ENCODE measurements around the gene FXYD7.

The FXYD7 gene

GRCh38 chr19:35177377-35178274 lies 34.6 kb downstream of the FXYD7 start:
- no peaks in the 10 kb centered on the region for H3K36me3 ChIP-seq (ENCODE audit: control insufficient read depth in 2 of 2, insufficient read depth in 1 of 2, low read length in 2 of 2)
- no peaks in the 10 kb centered on the region for H3K4me1 ChIP-seq (ENCODE audit: control insufficient read depth, insufficient read depth, low read length)
- H3K27ac ChIP-seq (ENCODE audit: extremely low read depth, low read depth, low read length) = no peak overlapping the region
- no peak for TF ChIP-seq SP3 (tag by site-specific recombination; IDR thresholded peaks at IDR 0.05)
- TF ChIP-seq, protein P1, sequence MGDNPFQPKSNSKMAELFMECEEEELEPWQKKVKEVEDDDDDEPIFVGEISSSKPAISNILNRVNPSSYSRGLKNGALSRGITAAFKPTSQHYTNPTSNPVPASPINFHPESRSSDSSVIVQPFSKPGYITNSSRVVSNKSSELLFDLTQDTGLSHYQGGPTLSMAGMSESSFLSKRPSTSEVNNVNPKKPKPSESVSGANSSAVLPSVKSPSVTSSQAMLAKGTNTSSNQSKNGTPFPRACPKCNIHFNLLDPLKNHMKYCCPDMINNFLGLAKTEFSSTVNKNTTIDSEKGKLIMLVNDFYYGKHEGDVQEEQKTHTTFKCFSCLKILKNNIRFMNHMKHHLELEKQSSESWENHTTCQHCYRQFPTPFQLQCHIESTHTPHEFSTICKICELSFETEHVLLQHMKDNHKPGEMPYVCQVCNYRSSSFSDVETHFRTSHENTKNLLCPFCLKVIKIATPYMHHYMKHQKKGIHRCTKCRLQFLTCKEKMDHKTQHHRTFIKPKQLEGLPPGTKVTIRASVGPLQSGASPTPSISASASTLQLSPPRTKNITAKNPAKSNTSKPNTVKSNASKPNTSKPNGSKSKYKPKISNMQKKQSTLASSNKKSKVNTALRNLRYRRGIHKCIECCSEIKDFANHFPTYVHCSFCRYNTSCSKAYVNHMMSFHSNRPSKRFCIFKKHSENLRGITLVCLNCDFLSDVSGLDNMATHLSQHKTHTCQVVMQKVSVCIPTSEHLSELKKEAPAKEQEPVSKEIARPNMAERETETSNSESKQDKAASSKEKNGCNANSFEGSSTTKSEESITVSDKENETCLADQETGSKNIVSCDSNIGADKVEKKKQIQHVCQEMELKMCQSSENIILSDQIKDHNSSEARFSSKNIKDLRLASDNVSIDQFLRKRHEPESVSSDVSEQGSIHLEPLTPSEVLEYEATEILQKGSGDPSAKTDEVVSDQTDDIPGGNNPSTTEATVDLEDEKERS (tag by site-specific recombination; IDR thresholded peaks at IDR 0.05) = 0 out of 2 replicates have a peak, but pooled peaks have one; percentile 73
- no peak for TF ChIP-seq ZNF645 (tag by site-specific recombination; IDR thresholded peaks at IDR 0.05)
- peak; percentile 67 for TF ChIP-seq SETDB1 (IDR thresholded peaks at IDR 0.05; ENCODE audit: insufficient read length, low read length)
- TF ChIP-seq, protein P2, sequence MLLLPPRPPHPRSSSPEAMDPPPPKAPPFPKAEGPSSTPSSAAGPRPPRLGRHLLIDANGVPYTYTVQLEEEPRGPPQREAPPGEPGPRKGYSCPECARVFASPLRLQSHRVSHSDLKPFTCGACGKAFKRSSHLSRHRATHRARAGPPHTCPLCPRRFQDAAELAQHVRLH (tag by site-specific recombination; IDR thresholded peaks at IDR 0.05) = 0 out of 2 replicates have a peak, but pooled peaks have one; percentile 44
- ChIA-PET CTCF (interaction anchor here (0.6 to 4.2 kb wide), 5 partner anchors 11 to 133 kb away, joined by 3 to 32 read pairs (median 4); no protein-coding TSS in a partner anchor), POLR2A (no interaction called here)
- no peaks in the 10 kb centered on the region for H3K9me3 ChIP-seq (ENCODE audit: control insufficient read depth, insufficient read depth, low read depth, low read length)
- H3K4me3 ChIP-seq (ENCODE audit: low read depth, low read length) = no peak overlapping the region

- no peak overlapping the region for H3K4me3 ChIP-seq (ENCODE audit: low read depth, low read length)
- H3K4me1 ChIP-seq (ENCODE audit: control insufficient read depth, insufficient read depth, low read length) = no peaks in the 10 kb centered on the region
- H3K36me3 ChIP-seq (ENCODE audit: control insufficient read depth in 2 of 2, insufficient read depth in 1 of 2, low read length in 2 of 2) = no peaks in the 10 kb centered on the region
- ChIA-PET CTCF (interaction anchor here (0.6 to 4.2 kb wide), 8 partner anchors 10 to 113 kb away, joined by 3 to 32 read pairs (median 4); no protein-coding TSS in a partner anchor), POLR2A (no interaction called here)
- H3K27ac ChIP-seq (ENCODE audit: extremely low read depth, low read depth, low read length) = no peak overlapping the region
- no peak for TF ChIP-seq SETDB1 (IDR thresholded peaks at IDR 0.05; ENCODE audit: insufficient read length, low read length)
- TF ChIP-seq, protein P3, sequence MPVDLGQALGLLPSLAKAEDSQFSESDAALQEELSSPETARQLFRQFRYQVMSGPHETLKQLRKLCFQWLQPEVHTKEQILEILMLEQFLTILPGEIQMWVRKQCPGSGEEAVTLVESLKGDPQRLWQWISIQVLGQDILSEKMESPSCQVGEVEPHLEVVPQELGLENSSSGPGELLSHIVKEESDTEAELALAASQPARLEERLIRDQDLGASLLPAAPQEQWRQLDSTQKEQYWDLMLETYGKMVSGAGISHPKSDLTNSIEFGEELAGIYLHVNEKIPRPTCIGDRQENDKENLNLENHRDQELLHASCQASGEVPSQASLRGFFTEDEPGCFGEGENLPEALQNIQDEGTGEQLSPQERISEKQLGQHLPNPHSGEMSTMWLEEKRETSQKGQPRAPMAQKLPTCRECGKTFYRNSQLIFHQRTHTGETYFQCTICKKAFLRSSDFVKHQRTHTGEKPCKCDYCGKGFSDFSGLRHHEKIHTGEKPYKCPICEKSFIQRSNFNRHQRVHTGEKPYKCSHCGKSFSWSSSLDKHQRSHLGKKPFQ (tag by site-specific recombination; IDR thresholded peaks at IDR 0.05) = no peak
- TF ChIP-seq, protein P4, sequence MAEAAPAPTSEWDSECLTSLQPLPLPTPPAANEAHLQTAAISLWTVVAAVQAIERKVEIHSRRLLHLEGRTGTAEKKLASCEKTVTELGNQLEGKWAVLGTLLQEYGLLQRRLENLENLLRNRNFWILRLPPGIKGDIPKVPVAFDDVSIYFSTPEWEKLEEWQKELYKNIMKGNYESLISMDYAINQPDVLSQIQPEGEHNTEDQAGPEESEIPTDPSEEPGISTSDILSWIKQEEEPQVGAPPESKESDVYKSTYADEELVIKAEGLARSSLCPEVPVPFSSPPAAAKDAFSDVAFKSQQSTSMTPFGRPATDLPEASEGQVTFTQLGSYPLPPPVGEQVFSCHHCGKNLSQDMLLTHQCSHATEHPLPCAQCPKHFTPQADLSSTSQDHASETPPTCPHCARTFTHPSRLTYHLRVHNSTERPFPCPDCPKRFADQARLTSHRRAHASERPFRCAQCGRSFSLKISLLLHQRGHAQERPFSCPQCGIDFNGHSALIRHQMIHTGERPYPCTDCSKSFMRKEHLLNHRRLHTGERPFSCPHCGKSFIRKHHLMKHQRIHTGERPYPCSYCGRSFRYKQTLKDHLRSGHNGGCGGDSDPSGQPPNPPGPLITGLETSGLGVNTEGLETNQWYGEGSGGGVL (tag by site-specific recombination; IDR thresholded peaks at IDR 0.05) = 0 out of 2 replicates have a peak, but pooled peaks have one; percentile 5
- H3K9me3 ChIP-seq (ENCODE audit: control insufficient read depth, insufficient read depth, low read depth, low read length) = no peaks in the 10 kb centered on the region
Measured at GRCh38 chr19:35178701-35179100, 35.6 kb downstream of the FXYD7 start.

- POLR2A ChIA-PET = interaction anchor here (1.0 kb wide), 1 partner anchor 18 kb away, joined by 3 read pairs; no protein-coding TSS in a partner anchor
- Histone ChIP-seq H3K4me3 (ENCODE audit: low read depth, low read length) (no peak overlapping the region), H3K27ac (ENCODE audit: extremely low read depth, low read depth, low read length) (no peak overlapping the region), H3K36me3 (ENCODE audit: control insufficient read depth in 2 of 2, insufficient read depth in 1 of 2, low read length in 2 of 2) (no peaks in the 10 kb centered on the region), H3K4me1 (ENCODE audit: control insufficient read depth, insufficient read depth, low read length) (no peaks in the 10 kb centered on the region), H3K9me3 (ENCODE audit: control insufficient read depth, insufficient read depth, low read depth, low read length) (peaks cover 7% of the 10 kb centered on the region)
- TF ChIP-seq SALL2 (tag by site-specific recombination; IDR thresholded peaks at IDR 0.05; ENCODE audit: borderline replicate concordance) (no peak), ZNF133 (tag by site-specific recombination; IDR thresholded peaks at IDR 0.05) (no peak), ZNF354C (tag by site-specific recombination; IDR thresholded peaks at IDR 0.05; ENCODE audit: borderline replicate concordance, low read depth) (no peak)
- CTCF ChIA-PET = interaction anchor here (1.1 to 4.2 kb wide), 8 partner anchors 11 to 136 kb away, joined by 4 to 32 read pairs (median 5); partner anchors contain the start of gene FXYD5
Measured at GRCh38 chr19:35179830-35180229, 36.8 kb downstream of the FXYD7 start.
